ENCODE results near the gene ZNF280D.

Gene ZNF280D

GRCh38 chr15:56754772-56755370 is 21.6 kb upstream of the ZNF280D start:
- H3K9me3 ChIP-seq = no peaks in the 10 kb centered on the region
- no peak overlapping the region for H3K27ac ChIP-seq
- H3K36me3 ChIP-seq = no peaks in the 10 kb centered on the region
- no peak for TF ChIP-seq Cebpa-rat (IDR thresholded peaks at IDR 0.05)
- no peak overlapping the region for H3K9ac ChIP-seq
- H3K4me1 ChIP-seq = no peaks in the 10 kb centered on the region
- H3K4me2 ChIP-seq = no peak overlapping the region
- H3K27me3 ChIP-seq = no peaks in the 10 kb centered on the region
- no peaks in the 10 kb centered on the region for H4K20me1 ChIP-seq
- no peak overlapping the region for H3K4me3 ChIP-seq

- Histone ChIP-seq H3K4me2 (no peak overlapping the region), H3K9me3 (no peaks in the 10 kb centered on the region), H4K20me1 (no peaks in the 10 kb centered on the region), H3K27me3 (no peaks in the 10 kb centered on the region), H3K36me3 (no peaks in the 10 kb centered on the region), H3K9ac (no peak overlapping the region), H3K27ac (no peak overlapping the region), H3K4me3 (no peak overlapping the region), H3K4me1 (no peaks in the 10 kb centered on the region)
- no peak for TF ChIP-seq Cebpa-rat (IDR thresholded peaks at IDR 0.05)
Observed at GRCh38 chr15:56752986-56753385, 19.7 kb upstream of the ZNF280D start.

GRCh38 chr15:56749982-56750381 is 16.7 kb upstream of the ZNF280D start:
- TF ChIP-seq Cebpa-rat (IDR thresholded peaks at IDR 0.05) = no peak
- no peaks in the 10 kb centered on the region for H4K20me1 ChIP-seq
- H3K4me3 ChIP-seq = no peak overlapping the region
- H3K27me3 ChIP-seq = no peaks in the 10 kb centered on the region
- H3K36me3 ChIP-seq = no peaks in the 10 kb centered on the region
- H3K27ac ChIP-seq = no peak overlapping the region
- H3K9me3 ChIP-seq = no peaks in the 10 kb centered on the region
- no peaks in the 10 kb centered on the region for H3K4me1 ChIP-seq
- H3K4me2 ChIP-seq = no peak overlapping the region
- H3K9ac ChIP-seq = no peak overlapping the region

- no peak for TF ChIP-seq Cebpa-rat (IDR thresholded peaks at IDR 0.05)
- H3K4me3 ChIP-seq = no peak overlapping the region
Observed at GRCh38 chr15:56744701-56745683, 11.7 kb upstream of the ZNF280D start.

GRCh38 chr15:56741541-56741940 is 8.2 kb upstream of the ZNF280D start:
- Histone ChIP-seq H3K4me2 (no peak overlapping the region), H3K9ac (no peak overlapping the region), H3K27me3 (no peaks in the 10 kb centered on the region), H3K9me3 (no peaks in the 10 kb centered on the region), H3K4me1 (no peaks in the 10 kb centered on the region), H3K36me3 (no peaks in the 10 kb centered on the region), H3K4me3 (no peak overlapping the region), H3K27ac (no peak overlapping the region), H4K20me1 (no peaks in the 10 kb centered on the region)
- TF ChIP-seq Cebpa-rat (IDR thresholded peaks at IDR 0.05) = no peak

More at GRCh38 chr15:56744701-56745683, 11.7 kb upstream of the ZNF280D start:
- H3K9me3 ChIP-seq = no peaks in the 10 kb centered on the region
- no peaks in the 10 kb centered on the region for H3K27me3 ChIP-seq
- no peak overlapping the region for H3K27ac ChIP-seq
- H3K9ac ChIP-seq = no peak overlapping the region
- no peak overlapping the region for H3K4me2 ChIP-seq
- H3K4me1 ChIP-seq = no peaks in the 10 kb centered on the region
- H4K20me1 ChIP-seq = no peaks in the 10 kb centered on the region
- no peaks in the 10 kb centered on the region for H3K36me3 ChIP-seq

- H3K36me3 ChIP-seq = no peaks in the 10 kb centered on the region
- H3K27ac ChIP-seq = no peak overlapping the region
- H3K4me1 ChIP-seq = no peaks in the 10 kb centered on the region
- H3K9ac ChIP-seq = no peak overlapping the region
- TF ChIP-seq Cebpa-rat (IDR thresholded peaks at IDR 0.05) = no peak
- H3K27me3 ChIP-seq = no peaks in the 10 kb centered on the region
- H3K9me3 ChIP-seq = no peaks in the 10 kb centered on the region
- no peak overlapping the region for H3K4me3 ChIP-seq
- H4K20me1 ChIP-seq = no peaks in the 10 kb centered on the region
- no peak overlapping the region for H3K4me2 ChIP-seq
Observed at GRCh38 chr15:56739964-56740640, 6.8 kb upstream of the ZNF280D start.

- Histone ChIP-seq H3K36me3 (no peaks in the 10 kb centered on the region), H4K20me1 (no peaks in the 10 kb centered on the region), H3K4me1 (no peaks in the 10 kb centered on the region), H3K27me3 (no peaks in the 10 kb centered on the region), H3K9me3 (no peaks in the 10 kb centered on the region), H3K9ac (no peak overlapping the region), H3K27ac (no peak overlapping the region), H3K4me2 (no peak overlapping the region), H3K4me3 (no peak overlapping the region)
- TF ChIP-seq Cebpa-rat (IDR thresholded peaks at IDR 0.05) = no peak
Observed at GRCh38 chr15:56739474-56739873, 6.2 kb upstream of the ZNF280D start.

GRCh38 chr15:56737791-56738190 is 4.5 kb upstream of the ZNF280D start:
- no peaks in the 10 kb centered on the region for H4K20me1 ChIP-seq
- H3K27ac ChIP-seq = no peak overlapping the region
- H3K9me3 ChIP-seq = peaks cover 9% of the 10 kb centered on the region; the same call in 1 of the 2 replicates
- H3K27me3 ChIP-seq = no peaks in the 10 kb centered on the region
- no peak overlapping the region for H3K4me3 ChIP-seq
- peaks cover 6% of the 10 kb centered on the region for H3K4me1 ChIP-seq
- TF ChIP-seq Cebpa-rat (IDR thresholded peaks at IDR 0.05) = no peak
- H3K9ac ChIP-seq = no peak overlapping the region
- H3K36me3 ChIP-seq = no peaks in the 10 kb centered on the region
- no peak overlapping the region for H3K4me2 ChIP-seq

- no peaks in the 10 kb centered on the region for H4K20me1 ChIP-seq
- no peaks in the 10 kb centered on the region for H3K27me3 ChIP-seq
- no peak overlapping the region for H3K4me2 ChIP-seq
- no peak overlapping the region for H3K27ac ChIP-seq
- peaks cover 13% of the 10 kb centered on the region for H3K4me1 ChIP-seq
- no peaks in the 10 kb centered on the region for H3K36me3 ChIP-seq
- H3K9ac ChIP-seq = no peak overlapping the region
- TF ChIP-seq Cebpa-rat (IDR thresholded peaks at IDR 0.05) = no peak
- no peak overlapping the region for H3K4me3 ChIP-seq
- peaks cover 9% of the 10 kb centered on the region; the same call in 1 of the 2 replicates for H3K9me3 ChIP-seq
Observed at GRCh38 chr15:56736881-56737707, 3.8 kb upstream of the ZNF280D start.

All from BLaER1 (cell line).